Kasumi-1 (cell line): ENCODE data around the gene HBA1.
"Not testable (repeated sequence)": the region's sequence is repeated elsewhere in the genome, so short reads cannot be mapped to it uniquely, and the experiment has no call there.

Experiments used
- DNase-seq, 2 experiments: peaks; one replicate each; lab custom pipeline; 2025; lab: John Stamatoyannopoulos, UW

The HBA1 gene

DNA sequence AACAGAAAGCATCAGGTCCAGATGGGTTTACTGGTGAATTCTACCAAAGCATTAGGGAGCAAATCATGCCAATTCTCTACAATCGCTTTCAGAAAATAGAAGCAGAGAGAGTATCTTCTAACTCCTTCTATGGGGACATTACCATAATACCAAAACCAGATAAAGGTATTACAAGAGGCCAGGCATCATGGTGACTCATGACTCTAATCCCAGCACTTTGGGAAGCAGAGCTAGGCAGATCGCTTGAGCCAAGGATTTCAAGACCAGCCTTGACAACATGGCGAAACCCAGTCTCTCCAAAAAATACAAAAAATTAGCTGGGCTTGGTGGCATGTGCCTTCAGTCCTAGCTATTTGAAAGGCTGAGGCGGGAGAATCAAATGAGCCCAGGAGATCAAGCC is 26.8 kb downstream of the HBA1 start:
- no peak for DNase-seq

DNA sequence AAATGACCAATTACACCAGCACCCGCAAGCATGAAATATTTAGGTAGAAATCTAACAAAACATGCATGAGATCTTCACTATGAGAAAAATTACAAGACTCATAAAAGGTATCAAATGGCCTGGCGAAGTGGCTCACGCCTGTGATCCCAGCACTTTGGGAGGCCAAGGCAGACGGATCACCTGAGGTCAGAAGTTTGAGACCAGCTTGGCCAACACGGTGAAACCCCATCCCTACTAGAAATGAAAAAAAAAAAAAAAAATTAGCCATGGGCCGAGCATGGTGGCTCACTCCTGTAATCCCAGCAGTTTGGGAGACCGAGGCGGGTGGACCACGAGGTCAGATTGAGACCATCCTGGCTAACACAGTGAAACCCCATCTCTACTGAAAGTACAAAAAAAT is 27.6 kb downstream of the HBA1 start:
- not testable (repeated sequence) for DNase-seq

DNA sequence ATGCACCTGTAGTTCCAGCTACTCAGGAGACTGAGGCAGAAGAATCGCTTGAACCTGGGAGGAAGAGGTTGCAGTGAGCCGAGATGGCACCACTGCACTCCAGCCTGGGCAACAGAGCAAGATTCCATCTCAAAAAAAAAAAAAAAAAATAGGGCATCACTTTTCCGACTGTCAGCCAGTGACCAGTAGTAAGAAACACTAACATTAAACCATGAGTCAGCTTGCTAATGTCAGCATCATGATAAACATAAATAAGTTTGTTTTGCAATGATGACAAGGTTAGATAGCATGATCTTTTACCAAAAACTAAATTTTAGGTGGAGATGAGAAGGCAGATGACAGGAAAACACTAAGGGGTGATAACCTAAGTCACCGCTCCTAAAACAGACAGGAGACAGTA is 32.9 kb downstream of the HBA1 start:
- DNase-seq: not testable (repeated sequence)

DNA sequence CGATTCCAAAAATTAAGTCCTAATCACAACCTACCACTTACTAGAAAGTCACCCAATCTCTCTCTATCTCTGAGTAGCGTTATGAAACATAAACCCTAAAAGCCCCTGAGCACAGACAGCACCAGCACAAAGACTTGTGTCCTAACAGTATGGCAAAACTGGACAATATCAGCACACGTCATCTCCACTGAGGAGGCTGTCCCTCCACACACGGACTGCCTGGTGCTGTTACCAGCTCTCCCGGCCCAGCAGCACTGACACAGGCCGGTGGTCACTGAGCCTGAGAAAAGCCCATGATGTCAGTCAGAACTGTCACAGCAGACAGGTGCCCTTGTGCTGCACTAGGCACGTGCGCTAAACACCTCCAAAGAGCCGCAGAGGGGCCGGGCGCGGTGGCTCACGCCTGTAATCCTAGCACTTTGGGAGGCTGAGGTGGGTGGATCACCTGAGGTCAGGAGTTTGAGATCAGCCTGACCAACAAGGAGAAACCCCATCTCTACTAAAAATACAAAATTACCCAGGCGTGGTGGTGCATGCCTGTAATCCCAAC is 35.2 kb downstream of the HBA1 start:
- not testable (repeated sequence) for DNase-seq

DNA sequence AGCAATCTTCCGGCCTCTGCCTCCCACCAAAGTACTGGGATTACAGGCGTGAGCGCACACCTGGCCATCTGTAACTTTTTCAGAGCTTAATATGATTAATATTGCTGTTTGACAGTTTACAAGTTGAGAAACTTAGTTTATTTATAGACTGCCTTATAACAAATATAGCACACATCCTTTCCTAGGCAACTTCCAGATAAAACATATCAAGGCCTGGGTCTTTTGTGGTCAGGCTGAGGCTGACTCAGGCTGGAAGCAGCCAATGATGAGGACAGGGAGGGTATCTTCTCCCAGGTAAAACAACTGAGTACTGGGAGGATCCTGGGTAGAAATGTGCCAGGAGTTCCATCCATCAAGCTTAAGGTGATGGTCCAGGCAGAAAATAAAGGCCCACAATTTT is 36.5 kb downstream of the HBA1 start:
- no peak for DNase-seq

DNA sequence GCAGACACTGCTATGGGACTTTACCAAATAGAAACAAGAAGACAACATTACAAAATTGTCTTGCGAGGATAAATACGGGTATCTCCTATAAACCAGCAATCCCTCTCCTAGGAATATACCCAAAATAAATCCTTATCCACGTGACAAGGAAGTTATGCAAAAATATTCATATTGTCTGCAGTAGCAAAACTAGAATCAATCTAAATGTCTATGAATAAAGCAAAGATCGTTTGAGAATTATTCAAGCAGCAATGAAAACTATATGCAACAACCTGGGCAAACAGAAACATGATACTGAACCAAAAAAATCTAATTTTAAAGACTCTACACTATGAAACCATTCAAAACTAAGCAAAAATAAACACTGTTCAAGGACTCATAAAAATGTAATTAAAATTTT is 43.5 kb downstream of the HBA1 start:
- DNase-seq: no peak
